HG02885 (cell line): ENCODE measurements around the gene APH1B.
"Not testable (repeated sequence)": the region's sequence is repeated elsewhere in the genome, so short reads cannot be mapped to it uniquely, and the experiment has no call there.

Experiments used
- ATAC-seq: cut with Tn5 transposase; IDR thresholded peaks from one replicate; pipeline ENCODE4 v1.9.1; 2021; ENCODE audit warnings: mild to moderate bottlenecking; ENCODE audit not compliant: unreplicated experiment, poor library complexity

Gene APH1B

DNA sequence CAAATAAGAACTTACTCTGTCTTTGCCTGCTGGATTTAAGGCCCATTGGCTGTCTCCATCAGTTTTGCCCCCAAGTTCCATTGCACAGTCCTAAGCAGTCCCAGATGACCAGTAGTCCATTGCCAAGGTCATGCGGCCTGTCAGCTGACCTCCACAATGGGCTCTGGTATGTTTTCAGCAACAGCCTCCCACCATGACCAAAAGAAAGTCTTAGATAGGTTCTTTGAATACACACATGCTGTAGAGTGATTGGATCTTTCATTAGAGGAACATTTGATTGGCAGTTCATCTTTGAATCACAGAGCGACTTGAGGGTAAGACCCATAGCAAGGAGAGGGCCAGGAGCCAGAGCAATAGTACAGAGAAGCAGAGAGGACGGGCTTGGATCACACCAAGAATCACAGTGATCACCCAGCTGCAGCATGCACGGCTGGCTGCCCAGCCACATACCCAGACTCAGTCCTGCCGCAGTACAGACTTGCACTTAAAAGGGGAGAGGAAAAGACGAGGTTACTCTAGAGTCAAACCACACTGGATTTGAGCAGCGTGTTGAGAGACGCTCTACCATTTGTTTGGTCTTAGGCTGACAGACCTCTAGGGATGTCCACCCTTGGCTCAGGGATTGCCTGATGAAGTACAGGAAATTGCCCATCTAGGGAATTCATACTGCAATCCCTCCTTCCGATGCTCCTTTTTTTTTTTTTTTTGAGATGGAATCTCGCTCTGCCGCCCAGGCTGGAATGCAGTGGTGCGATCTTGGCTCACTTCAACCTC, 50.4 kb downstream of the APH1B start:
- ATAC-seq = no peak

DNA sequence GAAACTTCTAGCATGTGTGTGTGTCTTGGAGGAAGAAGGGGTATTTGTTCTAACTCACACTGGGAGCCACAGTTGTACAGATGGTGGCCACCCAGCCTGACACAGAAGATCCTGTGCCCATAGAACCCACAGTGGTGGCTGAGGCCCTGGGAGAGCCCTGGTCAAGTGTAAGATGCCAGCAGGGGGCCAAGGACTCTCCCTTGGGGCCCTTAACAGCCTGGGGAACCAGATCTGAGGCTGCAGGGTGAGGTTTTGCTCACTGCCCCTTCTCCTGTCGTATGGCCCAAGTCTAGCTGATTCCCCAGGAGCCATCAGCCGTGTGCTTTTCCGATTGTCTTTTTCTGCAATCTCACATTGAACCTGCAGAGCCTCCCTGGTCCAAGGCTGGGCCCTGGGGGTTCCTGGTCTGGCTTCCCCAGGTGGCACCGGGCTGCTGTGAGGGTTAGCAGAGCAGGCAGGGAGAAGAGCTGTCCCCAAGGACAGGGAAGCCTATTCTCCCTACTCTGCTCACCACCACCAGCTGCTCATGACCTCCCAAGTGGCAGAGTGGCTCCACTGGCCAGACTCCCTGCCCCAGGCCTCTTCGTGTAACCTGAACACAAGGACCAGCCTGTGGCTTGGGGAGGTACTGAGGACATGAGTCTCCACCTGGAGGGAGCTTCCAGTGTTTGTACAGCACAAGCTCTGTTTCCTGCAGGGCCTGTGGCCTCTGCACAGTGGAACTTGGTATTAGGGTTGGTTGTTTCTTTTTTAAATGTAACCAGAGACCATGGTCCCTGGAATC, 52.4 kb downstream of the APH1B start:
- no peak for ATAC-seq

DNA sequence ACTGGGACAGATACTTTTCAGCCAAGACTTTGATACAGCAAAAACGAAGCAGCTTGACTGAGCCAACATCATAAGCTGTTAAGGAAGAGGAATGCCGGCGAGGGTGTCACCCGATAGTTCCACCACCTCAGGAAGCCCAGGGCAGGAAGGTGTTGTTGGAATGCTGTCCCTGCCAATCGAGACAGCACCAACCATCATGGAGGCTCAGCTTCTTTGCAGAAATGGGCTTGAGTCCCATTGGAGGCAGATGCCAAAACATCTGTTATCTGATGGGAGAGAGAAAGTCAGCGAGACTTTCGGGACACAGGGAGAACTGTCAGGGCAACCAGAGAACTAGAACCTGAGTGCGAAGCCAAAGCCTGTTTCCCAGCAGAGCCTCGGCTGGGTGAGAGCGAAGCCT, 53.5 kb downstream of the APH1B start:
- no peak for ATAC-seq

DNA sequence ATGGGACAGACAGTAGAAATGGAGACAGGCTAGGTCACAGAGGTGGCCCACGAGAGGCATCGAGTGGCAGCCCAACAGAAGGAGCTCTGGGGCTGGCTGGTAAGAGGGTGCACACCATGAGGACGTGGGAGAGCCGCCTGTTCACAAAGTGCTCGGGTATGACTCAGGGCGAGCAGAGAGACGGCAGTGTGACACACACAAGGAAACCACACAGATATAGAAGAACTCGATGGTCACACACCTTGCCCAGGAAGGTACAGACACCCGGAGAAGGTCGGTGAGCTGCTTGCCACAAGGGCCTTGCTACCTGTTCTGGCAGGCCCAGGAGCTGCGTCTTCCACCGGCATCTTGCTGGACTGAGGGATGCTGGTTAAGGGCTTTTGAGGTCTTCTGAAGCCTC, 54.1 kb downstream of the APH1B start:
- no peak for ATAC-seq

DNA sequence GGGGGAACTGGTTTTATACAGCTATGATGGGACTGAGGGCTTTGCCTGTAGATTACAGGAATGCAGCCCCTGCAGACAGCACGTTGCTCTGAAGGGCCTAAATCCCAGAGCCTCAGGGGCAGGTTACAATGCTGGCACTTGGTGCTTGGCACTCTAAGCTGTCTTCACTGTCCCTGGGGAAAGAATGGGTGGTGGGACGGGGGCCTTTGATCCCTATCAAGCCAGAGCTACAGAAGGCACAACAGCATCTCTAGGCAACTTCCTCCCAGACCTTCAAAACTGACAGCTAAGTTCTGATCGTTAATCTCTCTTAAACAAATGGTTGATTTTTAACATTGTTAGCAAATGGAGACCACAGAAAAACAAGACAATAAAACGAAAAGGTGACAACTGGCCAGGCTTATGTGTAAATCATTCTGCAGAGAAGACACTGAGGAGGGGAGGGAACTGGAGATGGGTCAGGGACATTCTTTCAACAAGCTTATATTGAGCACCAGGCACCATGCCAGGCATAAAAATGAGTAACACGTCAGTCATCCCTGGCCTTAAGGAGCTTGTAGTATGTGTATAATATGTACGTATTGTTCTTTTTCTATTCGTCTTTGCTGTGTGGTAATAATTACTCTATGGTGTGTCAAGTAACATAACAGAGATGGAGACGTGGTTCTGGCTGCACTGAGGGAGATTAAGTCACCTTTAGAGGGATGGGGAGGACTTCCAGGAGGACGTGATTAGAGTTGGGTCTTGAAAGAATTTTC, 55.1 kb downstream of the APH1B start:
- no peak for ATAC-seq

DNA sequence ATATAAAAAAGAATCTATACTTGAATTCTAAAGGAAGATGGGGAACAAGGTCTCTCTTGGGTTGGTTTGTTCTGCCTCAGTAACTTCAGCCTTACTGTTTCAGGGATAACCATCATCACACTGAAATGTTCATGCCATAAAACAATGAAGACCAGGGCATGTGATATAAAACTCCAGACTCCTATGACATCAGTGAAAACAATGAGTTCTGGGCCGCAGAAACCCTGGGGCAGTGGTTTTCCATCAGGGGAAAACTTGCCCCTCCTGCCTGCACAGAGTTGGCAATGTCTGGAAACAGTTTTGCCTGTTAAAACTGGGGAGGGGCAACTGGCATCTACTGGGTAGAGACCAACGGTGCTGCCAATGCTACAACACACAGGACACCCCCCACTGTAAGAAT, 57.4 kb downstream of the APH1B start:
- no peak for ATAC-seq

DNA sequence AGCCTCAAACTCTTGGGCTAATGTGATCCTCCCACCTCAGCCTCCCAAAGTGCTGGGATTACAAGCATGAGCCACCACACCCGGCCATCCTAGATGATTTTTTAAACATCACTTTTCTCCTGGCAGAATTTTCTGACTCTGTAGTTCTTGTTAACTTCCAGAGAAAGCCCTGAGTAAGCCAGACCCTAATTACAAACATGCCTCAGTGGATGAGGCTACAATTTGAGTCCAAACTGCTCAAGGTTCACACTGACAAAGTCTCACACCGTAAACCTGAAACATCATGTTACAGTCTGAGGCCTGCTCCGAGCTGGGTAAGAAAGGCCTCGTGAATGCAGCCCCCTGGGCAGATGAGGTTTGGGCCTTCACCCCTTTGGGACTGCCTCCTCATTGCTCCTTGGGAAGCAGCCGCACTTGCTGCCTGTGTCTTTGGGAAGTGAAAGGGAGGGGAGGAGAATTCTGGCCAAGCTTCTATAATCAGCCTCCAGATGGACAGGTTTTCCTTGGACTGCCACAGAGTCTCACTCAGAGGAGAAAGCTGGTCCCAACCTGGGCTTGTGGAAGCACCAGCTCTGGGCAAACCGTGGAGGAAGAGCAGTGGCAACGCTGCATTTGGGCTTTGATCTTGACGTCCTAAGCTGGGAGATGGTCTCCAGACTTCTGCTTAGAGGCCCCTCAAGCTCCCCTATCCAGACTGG, 58.3 kb downstream of the APH1B start:
- ATAC-seq = no peak

DNA sequence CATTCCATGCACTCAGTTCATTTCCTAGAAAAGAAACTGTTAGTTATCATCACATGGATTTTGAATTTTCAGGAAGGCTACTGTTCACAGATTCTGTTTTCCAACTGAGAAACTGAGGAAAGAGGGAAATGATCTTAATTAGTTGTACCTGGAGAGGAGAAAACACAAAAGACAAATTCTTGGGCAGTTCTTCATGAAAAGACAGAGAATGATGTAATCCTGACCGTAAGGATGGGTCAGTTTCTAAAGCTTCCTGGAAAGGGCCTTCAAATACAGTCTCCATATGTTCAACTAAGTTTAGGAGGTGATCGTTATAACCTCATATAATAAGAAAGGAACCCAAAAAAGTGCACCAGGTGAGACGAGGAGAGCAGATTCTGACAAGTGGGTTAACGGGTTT, 59.6 kb downstream of the APH1B start:
- ATAC-seq = no peak

DNA sequence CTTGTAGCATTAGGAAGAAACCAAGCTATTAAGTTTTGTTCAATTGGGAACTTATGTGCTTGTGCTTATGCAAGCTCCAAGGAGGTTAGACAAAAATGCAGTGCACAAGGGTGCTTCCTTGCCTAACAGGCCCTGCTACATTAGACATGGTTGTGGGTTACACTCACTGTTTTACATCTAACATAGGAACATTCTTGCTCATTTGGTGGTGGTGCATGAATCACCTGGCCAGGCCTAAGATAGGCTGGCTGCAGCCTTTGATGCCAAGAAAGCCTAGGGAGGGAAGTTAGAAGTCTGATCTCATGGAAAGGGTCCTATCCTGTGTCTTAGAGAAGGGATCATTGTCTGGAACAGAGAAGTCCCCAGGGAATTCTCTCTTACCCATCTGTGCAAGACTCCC, 60.8 kb downstream of the APH1B start:
- no peak for ATAC-seq

DNA sequence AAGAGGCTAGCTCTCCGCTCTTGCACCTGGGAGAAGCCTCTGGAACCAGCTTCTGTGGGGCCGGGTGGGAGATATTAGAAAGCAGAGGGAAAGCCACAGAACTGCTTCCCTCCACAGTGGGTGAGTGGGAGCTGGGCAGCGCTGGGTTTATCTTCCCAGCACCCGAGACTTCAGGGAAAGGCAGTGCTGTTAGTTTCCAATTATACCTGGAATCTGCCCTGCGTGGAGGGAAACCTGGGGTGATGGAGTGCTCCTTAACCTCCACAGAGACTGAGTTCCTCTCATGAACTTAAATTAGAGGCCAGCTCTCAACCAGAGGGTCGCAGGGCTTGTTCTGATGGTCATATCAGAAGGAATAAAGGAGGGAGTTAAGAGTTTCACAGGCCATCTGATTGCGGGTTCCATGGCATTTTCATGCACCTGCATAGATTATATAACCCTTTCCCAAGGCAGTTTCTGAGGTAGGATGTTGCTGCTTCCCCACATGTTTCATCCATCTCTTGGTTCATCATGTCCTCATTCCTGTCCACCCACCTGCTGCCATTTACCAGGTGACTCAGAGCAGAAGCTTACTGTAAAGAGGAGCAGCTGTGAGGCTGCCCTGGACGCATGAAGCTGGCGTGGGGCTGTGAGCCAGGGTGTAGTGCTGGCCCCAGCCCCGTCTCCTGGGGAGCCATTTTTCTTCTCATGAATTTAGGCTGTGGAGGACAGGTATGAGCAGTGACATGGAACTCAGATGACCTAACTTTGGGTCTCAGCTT, 61.8 kb downstream of the APH1B start:
- no peak for ATAC-seq

DNA sequence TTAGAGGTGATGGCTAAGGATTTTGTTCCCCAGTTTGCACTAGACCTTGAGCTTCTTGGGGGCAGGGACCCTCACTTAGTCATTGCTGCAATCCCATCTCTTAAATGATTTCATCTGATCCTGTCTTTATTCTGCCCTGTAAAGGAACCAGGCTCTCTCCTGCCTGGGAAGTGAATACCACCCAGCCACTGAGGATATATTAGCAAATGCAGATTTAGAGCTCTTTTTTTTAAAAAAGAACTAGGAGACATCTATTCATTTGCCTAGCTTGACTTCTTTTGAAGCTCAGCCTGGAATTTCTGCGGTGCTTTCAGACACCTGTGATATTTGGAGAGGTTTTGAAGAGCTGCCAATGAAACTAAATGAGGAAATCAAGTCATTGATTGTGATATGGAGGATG, 62.4 kb downstream of the APH1B start:
- ATAC-seq = no peak

DNA sequence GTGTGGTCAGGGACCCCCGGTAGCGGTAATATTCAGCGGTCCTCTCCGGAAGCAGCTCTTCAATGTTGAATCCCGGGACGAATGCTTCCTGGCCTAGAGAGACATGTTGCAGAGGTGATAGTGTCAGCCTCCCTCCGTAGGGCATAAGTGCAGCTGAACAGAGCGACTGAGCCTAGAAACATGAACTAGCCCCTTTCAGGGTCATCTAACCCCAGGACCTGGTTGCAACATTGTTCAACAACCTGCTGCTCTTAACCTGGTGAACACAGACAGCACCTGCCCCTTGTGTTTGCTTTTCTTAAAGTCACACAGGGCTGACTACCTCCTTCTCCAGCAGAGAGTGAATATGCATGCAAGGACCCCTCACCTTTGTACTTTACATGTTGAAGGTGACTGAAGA, 62.9 kb downstream of the APH1B start:
- no peak for ATAC-seq

DNA sequence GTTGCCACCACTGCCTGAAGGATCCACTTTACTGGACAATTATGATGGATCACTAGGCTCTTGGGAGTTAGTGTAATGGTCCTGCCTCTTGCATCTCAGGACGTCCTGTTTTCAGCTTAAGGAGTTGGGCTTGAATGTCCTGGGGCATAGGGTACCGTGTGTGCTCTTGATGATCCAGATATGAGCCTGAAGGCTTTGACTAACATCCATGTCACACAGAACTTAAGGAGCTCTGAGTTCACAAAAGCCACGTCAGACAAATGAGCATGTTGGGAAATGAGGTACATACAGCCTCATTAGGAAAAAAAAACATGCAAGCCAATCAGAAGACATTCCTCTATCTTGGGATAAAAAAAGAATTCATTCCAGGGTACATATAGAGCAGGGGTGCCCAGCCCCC, 63.5 kb downstream of the APH1B start:
- no peak for ATAC-seq

DNA sequence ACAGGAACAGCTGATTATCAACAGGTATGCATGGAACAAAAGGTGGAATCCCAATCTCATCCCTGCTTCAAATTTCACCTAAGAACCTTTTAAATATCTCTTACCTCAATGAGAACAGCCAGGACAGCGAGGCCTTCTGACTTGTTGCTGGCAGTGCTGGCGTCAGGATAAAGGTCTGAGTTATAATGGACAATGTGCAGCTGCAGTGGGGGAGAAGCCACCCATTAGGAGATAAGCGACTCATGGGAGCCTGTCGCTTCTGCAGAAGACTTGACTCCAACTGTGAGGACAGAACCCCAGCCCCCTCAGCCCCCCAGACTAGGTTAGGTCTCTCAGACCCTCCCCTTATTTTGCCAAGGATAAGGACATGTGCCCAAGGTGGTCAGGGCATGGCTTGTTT, 64.5 kb downstream of the APH1B start:
- ATAC-seq = no peak

DNA sequence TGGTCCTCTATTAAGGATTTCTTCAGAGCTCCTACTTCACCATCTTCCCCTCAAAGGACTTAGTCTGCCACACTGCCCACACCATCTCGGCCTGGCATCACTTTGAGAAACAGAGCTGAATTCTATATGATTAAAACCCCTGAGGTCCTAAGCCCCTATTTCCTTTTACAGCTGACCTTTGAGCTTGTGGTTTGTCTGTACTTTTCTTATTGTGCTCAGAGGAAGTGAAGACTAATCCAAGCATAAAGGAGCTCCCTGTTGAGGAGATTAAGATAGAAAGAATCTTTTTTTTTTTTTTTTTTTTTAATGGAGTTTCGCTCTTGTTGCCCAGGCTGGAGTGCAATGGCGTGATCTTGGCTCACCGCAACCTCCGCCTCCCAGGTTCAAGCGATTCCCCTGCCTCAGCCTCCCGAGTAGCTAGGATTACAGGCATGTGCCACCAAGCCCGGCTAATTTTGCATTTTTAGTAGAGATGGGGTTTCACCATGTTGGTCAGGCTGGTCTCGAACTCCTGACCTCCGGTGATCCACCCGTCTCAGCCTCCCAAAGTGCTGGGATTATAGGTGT, 65.7 kb downstream of the APH1B start:
- not testable (repeated sequence) for ATAC-seq

DNA sequence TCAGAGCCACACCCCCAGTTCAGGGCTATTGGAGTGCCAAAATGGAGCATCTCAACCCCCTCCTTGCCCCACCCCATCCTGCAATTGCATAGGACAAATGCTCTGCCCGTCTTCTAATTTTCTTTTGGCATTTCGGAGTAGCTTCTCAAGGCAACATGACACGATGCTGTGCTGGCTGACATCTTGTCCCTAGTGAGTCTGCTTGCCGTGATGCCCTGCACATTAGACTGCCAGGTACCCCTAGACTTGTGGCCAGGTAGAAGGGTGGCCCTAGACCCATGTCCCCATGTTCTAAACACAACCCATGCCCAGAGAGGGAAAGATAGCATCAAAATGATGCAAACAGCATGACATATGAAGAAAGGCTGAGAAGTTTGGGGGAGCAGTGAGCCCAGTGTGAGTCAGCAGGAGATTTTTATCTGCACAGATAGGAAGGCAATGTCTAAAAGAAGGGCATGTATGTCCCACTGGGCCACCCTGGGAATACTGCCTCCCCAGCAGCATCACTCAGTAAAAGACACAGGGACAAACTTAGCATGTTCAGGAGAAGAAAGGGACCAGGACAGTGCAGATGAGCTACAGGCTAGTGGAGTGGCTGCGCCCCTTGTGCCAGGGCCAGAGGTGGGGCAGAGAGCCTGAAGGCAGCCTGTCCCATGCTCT, 67.5 kb downstream of the APH1B start:
- no peak for ATAC-seq

DNA sequence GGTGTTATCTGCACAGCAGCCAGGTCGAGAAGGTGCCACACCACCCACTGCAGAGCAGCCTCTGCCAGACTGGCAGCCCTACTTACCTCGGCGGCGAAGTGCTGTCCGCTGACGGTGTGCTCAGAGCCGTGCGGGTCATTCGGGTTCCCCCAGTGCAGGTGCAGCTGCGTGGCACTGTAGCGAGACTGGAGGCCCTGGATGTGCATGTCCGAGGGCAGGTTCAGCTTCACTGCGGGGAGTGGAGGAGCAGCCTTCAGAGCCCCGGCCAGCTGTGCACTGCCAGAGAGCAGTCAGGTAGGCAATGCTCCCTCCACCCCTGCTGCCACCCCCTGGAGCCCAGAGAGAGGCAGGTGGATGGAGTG, 68.0 kb downstream of the APH1B start:
- ATAC-seq = no peak

DNA sequence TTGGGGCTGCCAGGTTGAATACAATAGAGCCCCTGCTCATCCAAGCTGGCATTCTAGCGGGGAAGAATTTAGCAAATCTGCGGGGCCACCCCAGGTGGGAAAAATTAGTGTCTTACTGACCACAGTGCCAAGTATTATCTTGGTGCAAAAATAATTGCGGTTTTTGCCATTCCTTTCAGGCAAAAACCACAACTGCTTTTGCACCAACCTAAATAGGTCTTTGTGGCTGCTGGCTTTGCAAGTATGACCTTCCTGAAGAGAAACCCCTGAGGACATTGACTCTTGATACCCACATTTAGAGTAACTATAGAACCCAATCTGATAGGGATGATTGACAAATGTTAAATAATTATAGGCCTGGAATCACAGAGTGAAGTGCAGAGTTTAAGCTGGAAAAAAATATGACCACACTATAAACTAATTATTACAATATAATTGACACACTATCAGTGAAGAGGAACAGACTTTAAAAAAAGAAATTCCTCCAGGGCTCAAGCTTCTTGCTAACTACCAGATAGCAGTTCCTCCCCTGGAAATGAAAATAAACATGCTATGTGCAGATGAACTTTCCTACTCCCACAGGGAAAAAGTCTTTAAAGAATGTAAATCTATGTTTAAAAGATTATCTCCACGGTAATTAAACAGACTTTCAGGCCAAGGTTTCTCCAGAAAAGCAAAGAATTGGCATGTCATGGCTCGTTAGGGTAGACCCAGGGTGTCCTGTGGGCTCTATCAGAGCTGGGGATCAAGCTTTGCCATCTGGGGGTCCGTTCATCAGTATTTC, 69.9 kb downstream of the APH1B start:
- ATAC-seq = no peak
